ENCODE measurements around the gene SNRPA1. TPM values are rescaled to one million over a fixed set of nuclear protein-coding genes. Genes with fewer than 3 reads are reported as not detected.

Gene SNRPA1
- total RNA-seq, 4 donors from 2014 or later = 29.7 to 57.1 (median 47.5) TPM

- no peak for TF ChIP-seq POLR2A (IDR thresholded peaks at IDR 0.05)
- no peak for TF ChIP-seq CTCF (IDR thresholded peaks at IDR 0.05)
- Histone ChIP-seq H3K27me3 (no peaks in the 10 kb centered on the region), H3K4me3 (peak overlapping the region in 2 of 4 donors; percentile 1 to 33), H3K9me3 (no peaks in the 10 kb centered on the region), H3K4me1 (peaks cover 31 to 97% (median 62%) of the 10 kb centered on the region in 3 donors), H3K27ac (peak overlapping the region; percentile 16 to 75 (median 70)), H3K36me3 (no peaks in the 10 kb centered on the region)
- intact Hi-C loops (cut with DNase I) = no loop called here
- no peak for DNase-seq
- WGBS, 2 donors = 37 to 46% methylated on average over 12 of the region's 12 CpGs
Observed at GRCh38 chr15:101242160-101242998, 52.7 kb downstream of the SNRPA1 start.

GRCh38 chr15:101240358-101240757 is 54.7 kb downstream of the SNRPA1 start:
- intact Hi-C loops (cut with DNase I) = no loop called here
- WGBS, 2 donors = 50 to 51% methylated on average over 5 of the region's 5 CpGs
- Histone ChIP-seq H3K36me3 (peaks cover 0 to 1% (median 0%) of the 10 kb centered on the region in 3 donors), H3K4me3 (no peak overlapping the region), H3K27ac (peak overlapping the region in 3 of 4 donors; percentile 18 to 69 (median 57)), H3K27me3 (no peaks in the 10 kb centered on the region), H3K9me3 (no peaks in the 10 kb centered on the region), H3K4me1 (peaks cover 26 to 92% (median 46%) of the 10 kb centered on the region in 3 donors)
- no peak for DNase-seq
- TF ChIP-seq POLR2A (IDR thresholded peaks at IDR 0.05) = no peak
- TF ChIP-seq CTCF (IDR thresholded peaks at IDR 0.05) = no peak

GRCh38 chr15:101239724-101240136 is 55.3 kb downstream of the SNRPA1 start:
- Histone ChIP-seq H3K36me3 (peaks cover 0 to 8% (median 3%) of the 10 kb centered on the region in 3 donors), H3K27ac (peak overlapping the region; percentile 0 to 78 (median 63)), H3K27me3 (no peaks in the 10 kb centered on the region), H3K9me3 (no peaks in the 10 kb centered on the region), H3K4me3 (no peak overlapping the region), H3K4me1 (peaks cover 21 to 92% (median 42%) of the 10 kb centered on the region in 3 donors)
- WGBS, 2 donors = 47 to 50% methylated on average over 6 of the region's 6 CpGs
- no peak for DNase-seq
- TF ChIP-seq POLR2A (IDR thresholded peaks at IDR 0.05) (no peak), CTCF (IDR thresholded peaks at IDR 0.05) (no peak)
- intact Hi-C loops (cut with DNase I) = no loop called here

GRCh38 chr15:101237251-101237650 is 57.8 kb downstream of the SNRPA1 start:
- Histone ChIP-seq H3K36me3 (peaks cover 0 to 25% (median 3%) of the 10 kb centered on the region in 3 donors), H3K9me3 (no peaks in the 10 kb centered on the region), H3K4me3 (no peak overlapping the region), H3K4me1 (peaks cover 11 to 92% (median 40%) of the 10 kb centered on the region in 3 donors), H3K27ac (peak overlapping the region in 1 of 4 donors; percentile 40), H3K27me3 (no peaks in the 10 kb centered on the region)
- intact Hi-C loops (cut with DNase I) = no loop called here
- no peak for DNase-seq
- WGBS, 2 donors = 80 to 81% methylated on average over 12 of the region's 12 CpGs
- TF ChIP-seq CTCF (IDR thresholded peaks at IDR 0.05) (no peak), POLR2A (IDR thresholded peaks at IDR 0.05) (no peak)

- Histone ChIP-seq H3K9me3 (no peaks in the 10 kb centered on the region), H3K36me3 (peaks cover 0 to 39% (median 3%) of the 10 kb centered on the region in 3 donors), H3K4me1 (peaks cover 9 to 75% (median 25%) of the 10 kb centered on the region in 3 donors), H3K27me3 (no peaks in the 10 kb centered on the region), H3K4me3 (no peak overlapping the region), H3K27ac (peak overlapping the region; percentile 1 to 63 (median 45))
- WGBS, 2 donors = 37 to 66% methylated on average over 5 of the region's 5 CpGs
- DNase-seq = no peak
- intact Hi-C loops (cut with DNase I) = no loop called here
- TF ChIP-seq POLR2A (IDR thresholded peaks at IDR 0.05) = no peak
- no peak for TF ChIP-seq CTCF (IDR thresholded peaks at IDR 0.05)
Observed at GRCh38 chr15:101233651-101234280, 61.3 kb downstream of the SNRPA1 start.
